AG09309 (cell line): ENCODE results near the gene TEX2.

Source experiments
- DNase-seq: peaks from one replicate; pipeline ENCODE4 v3.0.0-alpha.2; 2010; ENCODE audit warnings: low read depth
- H3K4me3 ChIP-seq: 2 replicates; pipeline ENCODE4 v1.5.1; 2011; ENCODE audit warnings: mild to moderate bottlenecking, low read depth, low read length, moderate library complexity; ENCODE audit not compliant: control insufficient read depth
- CTCF ChIP-seq: IDR thresholded peaks from 2 replicates; pipeline ENCODE4 v1.5.1; 2011; ENCODE audit warnings: mild to moderate bottlenecking, low read depth, low read length, inconsistent platforms; ENCODE audit not compliant: insufficient read depth, control insufficient read depth; ENCODE audit errors: missing control alignments

Gene TEX2

GRCh38 chr17:64231567-64232141 lies 31.4 kb downstream of the TEX2 start:
- TF ChIP-seq CTCF = no peak
- DNase-seq = no peak
- no peak overlapping the region for H3K4me3 ChIP-seq

- peak; percentile 92 for DNase-seq
- TF ChIP-seq CTCF = no peak
- H3K4me3 ChIP-seq = no peak overlapping the region
Observed at GRCh38 chr17:64230791-64231408, 32.2 kb downstream of the TEX2 start.

GRCh38 chr17:64229815-64230728 lies 33.0 kb downstream of the TEX2 start:
- no peak overlapping the region for H3K4me3 ChIP-seq
- DNase-seq = no peak
- no peak for TF ChIP-seq CTCF

GRCh38 chr17:64226132-64226531 lies 36.9 kb downstream of the TEX2 start:
- no peak for DNase-seq

GRCh38 chr17:64225410-64225809 lies 37.6 kb downstream of the TEX2 start:
- no peak for TF ChIP-seq CTCF
- H3K4me3 ChIP-seq = no peak overlapping the region
- DNase-seq = no peak

More at GRCh38 chr17:64226132-64226531, 36.9 kb downstream of the TEX2 start:
- H3K4me3 ChIP-seq = no peak overlapping the region
- no peak for TF ChIP-seq CTCF

GRCh38 chr17:64223931-64224629 lies 39.0 kb downstream of the TEX2 start:
- no peak overlapping the region for H3K4me3 ChIP-seq
- no peak for TF ChIP-seq CTCF
- DNase-seq = no peak
